ENCODE results near the gene OSBP.
"Not testable (repeated sequence)": the region's sequence is repeated elsewhere in the genome, so short reads cannot be mapped to it uniquely, and the experiment has no call there.

Gene OSBP, protein sequence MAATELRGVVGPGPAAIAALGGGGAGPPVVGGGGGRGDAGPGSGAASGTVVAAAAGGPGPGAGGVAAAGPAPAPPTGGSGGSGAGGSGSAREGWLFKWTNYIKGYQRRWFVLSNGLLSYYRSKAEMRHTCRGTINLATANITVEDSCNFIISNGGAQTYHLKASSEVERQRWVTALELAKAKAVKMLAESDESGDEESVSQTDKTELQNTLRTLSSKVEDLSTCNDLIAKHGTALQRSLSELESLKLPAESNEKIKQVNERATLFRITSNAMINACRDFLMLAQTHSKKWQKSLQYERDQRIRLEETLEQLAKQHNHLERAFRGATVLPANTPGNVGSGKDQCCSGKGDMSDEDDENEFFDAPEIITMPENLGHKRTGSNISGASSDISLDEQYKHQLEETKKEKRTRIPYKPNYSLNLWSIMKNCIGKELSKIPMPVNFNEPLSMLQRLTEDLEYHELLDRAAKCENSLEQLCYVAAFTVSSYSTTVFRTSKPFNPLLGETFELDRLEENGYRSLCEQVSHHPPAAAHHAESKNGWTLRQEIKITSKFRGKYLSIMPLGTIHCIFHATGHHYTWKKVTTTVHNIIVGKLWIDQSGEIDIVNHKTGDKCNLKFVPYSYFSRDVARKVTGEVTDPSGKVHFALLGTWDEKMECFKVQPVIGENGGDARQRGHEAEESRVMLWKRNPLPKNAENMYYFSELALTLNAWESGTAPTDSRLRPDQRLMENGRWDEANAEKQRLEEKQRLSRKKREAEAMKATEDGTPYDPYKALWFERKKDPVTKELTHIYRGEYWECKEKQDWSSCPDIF

DNA sequence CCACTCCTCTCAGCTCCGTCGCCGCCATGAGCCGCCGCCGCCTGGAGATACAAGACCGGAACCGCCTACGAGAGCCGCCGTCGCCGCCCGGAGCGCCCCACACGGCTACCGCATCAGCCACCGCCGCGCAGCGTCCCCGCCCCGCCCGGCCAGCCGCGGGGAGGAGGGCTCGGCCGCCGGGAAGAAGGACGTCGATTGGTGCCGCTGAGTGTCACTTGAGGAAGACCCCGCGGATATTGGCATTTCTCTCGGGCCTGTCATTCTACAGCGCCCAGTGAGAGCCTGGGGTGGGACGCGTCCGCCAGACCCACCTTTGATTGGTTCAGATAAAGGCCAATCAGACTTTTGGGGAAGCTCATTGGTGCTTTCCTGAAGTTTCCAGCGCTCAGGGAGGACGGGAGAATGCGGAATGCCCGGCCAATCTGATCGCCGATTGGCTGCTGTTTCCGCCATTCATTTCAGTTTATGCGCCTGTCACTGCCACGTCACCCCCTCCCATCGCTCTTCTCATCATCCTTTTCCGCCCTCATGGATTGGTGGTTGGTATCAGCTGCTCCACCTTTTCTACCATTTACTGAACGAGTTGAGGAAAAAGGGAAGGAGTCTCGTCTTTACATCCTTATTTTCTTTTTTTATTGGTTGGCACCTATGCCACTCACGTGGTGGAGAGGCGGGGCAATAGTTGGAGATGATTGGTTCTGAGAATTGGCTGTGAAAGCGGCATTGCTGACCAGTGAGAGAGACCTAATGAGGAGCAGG lies at the start of gene OSBP:
OSBP (minus strand) TSS at position 138 of the 759 bp plus-strand sequence; CDS start at position 28, 110 bp downstream.
- DNase-seq, result peak; percentile 99

DNA sequence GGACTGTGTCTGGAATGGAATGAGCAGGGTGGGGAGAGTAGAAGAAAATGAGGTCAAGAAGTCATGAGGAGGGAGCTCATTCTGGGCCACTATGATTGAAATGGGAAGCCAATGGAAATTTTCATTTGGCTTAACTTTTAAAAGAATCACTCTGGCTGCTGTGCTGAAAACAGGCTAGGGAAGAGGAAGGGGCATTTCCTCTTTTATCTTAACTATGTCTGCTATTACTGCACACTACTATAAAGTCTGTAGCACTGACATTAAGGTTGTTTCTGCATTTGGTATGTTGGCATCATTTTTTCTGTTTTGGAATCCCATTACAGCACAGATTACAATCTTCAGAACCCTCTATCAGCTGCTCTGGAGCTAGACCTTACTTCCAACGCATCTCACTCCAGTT lies 45.0 kb upstream of the OSBP start:
- DNase-seq, result no peak

DNA sequence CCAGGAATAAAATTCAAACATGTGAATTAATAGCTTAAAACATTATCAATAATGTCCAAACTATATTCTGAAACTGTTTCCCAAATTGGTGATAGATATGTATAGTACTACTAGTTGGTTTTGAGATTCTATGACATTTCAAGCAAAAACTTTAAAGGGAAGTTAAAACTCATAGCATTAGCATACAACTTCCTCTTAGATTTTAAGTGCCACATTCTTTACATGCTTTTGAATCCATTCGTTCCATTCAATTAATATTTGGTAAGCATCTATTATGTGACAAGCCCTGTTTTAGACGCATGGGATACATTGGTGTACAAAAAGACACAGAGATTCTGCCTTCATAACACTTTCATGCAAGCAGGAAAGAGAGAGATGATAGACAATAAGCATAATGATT lies 44.4 kb upstream of the OSBP start:
- DNase-seq, result no peak

DNA sequence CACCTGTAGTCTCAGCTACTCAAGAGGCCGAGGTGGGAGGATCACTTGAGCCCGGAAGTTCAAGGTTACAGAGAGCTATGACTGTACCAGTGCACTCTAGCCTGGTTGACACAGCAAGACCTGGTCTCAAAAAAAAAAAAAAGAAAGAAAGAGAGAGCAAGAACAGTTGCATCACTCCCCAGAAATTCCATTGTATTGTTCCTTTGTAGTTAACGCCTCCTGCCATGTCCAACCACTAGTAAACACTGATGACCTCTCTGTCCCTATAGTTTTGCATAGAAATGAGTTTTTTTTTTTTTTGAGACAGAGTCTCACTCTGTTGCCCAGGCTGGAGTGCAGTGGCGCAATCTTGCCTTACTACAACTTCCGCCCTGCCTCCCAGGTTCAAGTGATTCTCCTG lies 42.5 kb upstream of the OSBP start:
- DNase-seq, result no peak

DNA sequence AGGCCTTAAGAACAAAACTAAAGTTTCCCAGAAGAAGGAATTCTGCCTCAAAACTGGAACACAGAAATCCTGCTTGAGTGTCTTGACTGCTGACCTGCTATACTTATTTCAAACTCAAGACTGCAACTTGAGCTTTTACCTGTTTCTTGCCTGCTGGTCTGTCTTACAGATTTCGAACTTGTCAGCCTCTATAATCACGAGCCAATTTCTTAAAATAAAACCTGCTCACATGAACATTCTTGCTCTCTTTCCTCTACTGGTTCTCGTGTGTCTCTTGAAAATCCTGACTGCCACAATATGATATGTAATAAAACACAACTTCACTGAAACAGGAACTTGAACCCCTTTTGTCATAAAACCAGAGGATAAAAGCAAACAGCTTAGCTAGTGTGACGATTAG lies 39.3 kb upstream of the OSBP start:
- no peak for DNase-seq

DNA sequence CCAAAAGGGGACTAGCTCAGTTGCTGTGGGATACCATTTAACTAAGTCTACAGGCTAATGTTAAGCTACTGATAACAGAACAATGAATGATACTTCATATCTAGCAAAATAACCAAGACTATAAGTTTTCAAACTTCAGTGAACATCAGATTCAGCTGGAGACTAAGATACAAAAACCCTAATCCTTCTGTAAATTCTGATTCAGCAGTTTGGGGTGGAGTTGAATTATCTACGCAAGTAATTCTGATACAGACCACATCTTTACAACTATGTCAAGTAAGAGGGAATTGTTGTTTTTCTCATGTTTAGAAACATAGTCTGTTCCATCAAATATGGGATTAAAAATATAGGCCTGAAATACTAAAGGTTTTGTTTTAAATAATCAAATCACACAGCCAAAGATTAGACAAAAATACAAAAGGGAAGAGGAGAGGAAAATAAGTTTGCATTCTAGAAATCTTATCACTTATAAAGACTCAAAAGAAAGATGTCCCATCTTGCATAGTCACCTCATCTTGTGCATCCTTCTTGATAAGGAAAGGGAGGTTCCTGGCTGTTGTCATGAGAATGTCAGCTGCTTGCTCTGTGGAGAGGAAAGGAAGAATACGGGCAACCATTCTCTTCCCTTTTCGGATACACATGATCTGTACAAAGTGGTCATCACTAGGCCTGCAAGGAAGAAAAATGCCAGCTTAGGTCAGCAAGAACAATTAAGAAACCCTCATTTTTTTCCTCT lies 31.8 kb upstream of the OSBP start:
- DNase-seq, result no peak

DNA sequence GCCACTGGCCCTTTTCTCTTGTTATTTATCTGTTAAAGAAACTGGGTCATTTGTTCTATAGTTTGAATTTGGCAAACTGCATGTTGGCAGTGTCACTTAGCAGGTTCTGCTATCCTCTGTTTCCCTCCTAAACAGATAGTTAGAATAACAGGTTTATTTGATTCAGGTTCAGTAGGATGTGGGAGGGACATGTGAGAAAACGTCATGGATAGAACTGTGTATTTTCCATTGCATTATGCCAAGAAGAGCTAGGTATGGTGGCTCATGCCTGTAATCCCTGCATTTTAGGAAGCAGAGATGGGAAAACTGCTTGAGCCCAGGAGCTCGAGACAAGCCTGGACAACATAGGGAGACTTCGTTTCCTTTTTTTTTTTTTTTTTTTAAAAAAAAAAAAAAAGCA lies 29.0 kb upstream of the OSBP start:
- DNase-seq, result no peak

DNA sequence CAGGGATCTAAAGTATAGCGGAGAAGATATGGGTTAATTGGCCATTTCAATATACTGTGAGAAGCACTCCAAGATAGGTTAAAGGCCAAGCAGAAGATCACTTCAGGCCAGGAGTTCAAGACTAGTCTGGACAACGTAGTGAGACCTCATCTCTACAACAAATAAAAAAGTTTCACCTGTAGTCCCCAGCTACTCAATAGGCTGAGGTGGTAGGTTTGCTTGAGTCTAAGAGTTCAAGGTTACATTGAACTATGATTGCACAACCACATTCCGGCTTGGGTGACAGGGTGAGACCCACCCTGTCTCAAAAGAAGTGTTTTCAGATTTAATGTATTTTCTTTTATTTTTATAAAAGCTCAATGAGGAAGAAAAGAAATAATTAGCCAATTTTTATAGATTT lies 27.8 kb upstream of the OSBP start:
- DNase-seq, result no peak

DNA sequence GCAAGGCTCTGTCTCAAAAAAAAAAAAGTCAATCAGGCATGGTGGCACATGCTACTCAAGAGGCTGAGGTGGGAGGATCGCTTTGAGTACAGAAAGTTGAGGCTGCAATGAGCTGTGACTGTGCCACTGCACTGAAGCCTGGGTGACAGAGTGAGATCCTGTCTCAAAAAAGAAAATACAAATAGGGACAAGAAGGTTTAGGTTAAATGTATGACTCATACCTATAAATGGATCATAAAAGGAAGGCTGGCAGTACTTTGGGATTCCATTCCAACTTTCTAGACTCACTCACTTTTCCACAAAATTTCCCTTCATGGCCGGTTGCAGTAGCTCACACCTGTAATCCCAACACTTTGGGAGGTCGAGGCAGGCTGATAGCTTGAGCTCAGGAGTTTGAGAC lies 25.6 kb upstream of the OSBP start:
- DNase-seq, result no peak

DNA sequence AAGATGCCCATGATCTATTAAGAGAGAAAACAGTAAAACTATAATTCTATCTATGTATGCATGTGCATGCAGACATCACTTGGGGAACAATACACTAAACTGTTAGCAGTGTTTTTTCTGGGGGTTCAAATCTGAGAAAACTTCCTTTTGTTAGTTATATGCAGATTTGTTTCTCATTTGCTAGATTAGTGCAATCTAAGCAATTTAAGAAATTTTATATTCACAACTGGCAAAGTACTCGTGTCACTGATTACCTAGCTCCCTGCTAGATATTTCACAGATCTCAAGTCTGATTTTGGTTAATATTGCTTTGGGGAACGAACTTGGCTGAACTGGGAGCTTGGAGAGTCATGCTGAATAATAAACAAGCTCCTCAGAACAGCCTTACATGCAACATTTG lies 14.9 kb upstream of the OSBP start:
- no peak for DNase-seq

DNA sequence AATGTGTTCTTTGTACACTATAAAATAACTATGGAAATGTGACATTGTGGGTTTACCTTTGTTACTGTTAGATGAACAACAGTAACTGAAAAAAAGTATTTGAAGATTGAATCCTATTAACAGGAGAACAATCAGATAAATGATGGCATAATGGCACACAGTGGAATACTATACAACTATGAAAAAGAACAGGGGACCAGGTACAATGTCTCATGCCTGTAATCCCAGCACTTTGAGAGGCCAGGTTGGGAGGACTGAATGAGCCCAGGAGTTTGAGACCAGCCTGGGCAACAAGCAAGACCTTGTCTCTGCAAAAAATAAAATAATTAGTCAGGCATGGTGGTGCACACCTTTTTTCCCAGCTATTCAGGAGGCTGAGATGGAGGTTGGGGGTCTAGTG lies 14.4 kb upstream of the OSBP start:
- no peak for DNase-seq

DNA sequence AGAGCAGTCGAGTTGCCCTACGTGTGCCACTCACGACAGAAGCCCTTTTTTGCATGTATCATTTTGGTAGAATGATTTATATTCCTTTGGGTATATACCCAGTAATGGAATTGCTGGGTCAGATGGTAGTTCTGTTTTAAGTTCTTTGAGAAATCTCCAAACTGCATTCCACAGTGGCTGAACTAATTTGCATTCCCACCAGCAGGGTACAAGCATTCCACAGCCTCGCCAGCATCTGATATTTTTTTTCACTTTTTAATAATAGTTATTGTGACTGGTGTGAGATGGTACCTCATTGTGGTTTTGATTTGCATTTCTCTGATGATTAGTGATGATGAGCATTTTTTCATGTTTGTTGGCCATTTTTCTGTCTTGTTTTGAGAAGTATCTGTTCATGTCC lies 11.4 kb upstream of the OSBP start:
- not testable (repeated sequence) for DNase-seq

DNA sequence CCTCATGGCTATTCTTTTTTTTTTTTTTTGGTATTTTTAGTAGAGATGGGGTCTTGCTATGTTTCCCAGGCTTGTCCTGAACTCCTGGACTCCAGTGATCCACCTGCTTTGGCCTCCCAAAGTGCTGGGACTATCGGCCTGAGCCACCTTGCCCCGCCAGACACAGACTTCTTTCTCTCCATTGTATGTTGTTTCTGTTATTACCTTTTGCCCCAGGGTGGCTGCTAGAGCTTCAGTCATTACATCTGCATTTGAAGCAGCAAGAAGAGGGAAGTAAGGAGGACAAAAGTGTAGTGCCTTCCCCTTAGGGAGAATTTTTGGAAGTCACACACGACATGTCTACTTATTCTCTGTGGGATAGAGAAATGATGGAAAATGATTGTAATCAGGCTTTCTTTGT lies 10.1 kb upstream of the OSBP start:
- no peak for DNase-seq

DNA sequence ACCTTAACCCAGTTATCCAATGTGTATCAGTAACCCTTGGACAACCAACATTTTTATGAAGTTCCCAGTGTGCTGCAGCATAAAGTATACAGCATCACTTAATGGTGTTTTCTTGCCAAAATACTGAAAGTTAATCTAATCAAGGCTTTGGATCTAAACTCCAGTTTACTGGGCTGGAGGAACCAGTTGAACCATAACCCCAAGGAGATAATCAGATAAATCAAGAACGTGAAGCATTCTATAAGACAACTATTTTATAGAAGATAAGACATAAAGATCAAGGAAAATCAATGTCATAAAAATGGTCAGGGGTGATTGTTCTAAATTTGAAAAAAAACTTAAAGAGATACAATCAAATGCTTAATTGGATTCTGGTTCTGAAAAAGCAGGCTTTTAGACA lies 2.3 kb upstream of the OSBP start:
- no peak for DNase-seq

DNA sequence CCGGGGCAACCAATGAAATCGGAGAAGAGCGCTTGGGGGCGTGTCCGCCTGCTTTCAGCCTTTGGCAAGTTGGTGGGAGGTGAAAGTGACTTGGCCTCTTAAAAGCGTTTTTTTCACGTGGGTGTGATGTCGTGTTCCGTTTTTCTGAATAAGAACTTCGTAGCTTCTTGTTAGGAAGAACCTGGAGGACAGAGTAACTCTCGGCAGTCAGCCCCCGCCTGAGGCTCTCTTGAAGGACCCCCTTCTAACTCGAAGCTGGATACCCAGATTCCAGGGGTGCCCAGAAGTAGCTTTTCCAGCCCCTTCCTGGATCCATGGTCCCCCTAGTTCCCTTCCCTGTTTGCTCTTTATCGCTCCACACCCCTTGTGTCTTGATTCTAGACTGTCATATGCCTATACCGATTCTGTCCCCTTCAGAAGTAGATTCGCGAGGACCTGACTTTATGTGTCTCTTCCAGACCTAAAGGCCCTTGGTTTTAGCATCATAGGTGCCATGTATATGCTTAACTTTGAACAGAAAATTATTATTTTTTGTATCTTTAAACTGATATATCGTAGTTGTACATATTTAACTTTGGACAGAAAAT lies 915 bp upstream of the OSBP start:
- DNase-seq, result no peak

DNA sequence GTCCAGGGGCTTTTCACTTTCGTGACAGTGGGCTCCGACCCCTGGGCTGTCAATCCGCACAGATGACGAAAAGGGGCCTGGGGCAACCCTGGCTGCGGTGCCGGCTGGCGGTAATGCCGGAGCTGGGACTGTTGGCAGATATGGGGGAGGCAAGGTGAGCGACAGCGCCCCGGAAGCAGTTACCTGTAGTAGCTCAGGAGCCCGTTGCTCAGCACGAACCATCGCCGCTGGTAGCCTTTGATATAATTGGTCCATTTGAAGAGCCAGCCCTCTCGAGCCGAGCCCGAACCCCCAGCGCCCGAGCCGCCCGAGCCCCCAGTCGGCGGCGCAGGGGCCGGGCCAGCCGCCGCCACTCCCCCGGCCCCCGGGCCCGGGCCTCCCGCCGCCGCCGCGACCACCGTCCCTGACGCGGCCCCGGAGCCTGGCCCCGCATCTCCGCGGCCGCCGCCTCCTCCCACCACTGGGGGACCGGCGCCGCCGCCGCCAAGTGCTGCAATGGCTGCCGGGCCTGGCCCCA lies 396 bp downstream of the OSBP start:
- DNase-seq, result peak in 1 of 2 experiments; percentile 39

DNA sequence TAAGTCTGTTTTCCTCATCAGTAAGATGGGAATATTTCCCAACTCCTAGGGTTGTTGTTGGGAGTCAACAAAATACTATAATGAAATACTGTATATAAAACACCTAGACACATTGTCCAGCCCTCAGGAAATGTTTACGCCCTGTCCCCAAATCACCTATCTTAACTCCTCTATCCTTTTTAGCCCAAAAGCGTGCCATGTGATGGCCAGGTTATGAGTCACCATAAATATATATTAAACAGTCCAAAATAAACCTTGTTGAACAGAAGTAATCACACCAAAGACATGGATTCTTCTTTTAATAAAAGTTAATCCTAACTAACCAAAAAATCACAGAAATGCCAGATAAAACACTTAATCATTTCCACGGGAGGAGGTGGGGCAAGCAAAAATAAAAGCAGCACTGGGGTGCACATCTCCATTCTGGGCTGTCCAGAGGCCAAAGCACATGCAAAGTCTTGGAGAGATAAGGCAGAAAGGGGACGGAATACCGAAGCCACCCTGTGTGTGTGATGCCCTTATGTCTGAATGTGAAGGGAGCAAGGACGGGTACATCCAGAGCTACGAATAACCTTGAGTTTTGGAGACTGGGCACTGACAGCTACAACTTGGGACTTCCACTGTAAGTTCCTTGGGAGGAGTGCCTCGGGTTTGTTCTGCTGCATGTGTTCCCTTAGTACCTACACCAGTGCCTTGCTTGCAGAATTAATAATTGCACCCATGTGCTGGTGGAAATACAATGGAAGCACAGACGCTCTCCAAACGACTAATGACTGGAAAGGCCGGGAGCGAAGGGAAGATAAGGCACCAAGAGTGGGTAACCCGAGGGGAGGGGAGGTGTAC lies 1.1 kb downstream of the OSBP start:
- no peak for DNase-seq

DNA sequence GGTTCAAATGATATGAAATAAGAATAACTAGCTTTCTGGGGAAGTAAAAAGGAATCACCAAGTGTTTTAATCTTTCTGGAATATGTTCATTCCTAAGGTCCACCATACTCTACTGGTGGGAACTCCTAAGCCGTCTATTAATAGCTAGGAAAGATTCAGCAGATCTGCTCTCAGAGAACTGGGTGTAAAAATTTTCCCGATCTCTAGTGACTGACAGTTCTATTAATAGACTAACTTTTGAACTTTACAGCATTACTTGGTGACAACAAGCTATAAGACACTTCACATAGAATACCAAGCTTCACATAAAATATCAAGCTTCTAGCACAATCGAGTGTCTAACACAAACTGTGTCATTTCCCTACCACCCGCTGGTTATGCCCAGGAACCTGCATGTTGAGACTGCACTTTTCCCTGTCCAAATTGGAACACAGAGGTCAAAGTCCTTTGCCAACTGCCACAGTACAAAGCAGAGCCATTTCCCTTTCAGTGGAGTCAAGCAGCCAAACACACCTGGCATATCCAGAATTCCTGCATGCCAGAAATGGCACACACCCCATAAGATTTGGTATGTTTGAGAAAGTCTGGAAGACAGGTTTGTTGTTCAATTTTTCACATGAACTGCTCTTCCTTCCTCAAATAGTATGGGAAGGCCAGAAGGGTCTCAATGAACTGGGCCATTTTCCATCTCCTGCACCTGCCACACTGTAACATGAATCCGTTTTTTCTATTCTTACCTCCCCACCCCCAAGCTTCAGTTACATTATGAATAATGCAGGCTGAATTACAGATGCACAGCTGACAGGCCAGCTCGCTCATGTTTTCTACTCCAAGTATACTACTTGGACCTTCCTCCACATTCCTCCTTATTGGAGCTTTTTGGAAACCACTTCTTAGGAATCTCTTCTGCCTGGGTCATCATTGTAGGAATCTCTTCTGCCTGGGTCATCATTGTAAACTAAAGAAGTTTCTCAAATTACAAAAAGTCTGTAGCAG lies 3.7 kb downstream of the OSBP start:
- peak in 1 of 2 experiments; percentile 62 for DNase-seq

DNA sequence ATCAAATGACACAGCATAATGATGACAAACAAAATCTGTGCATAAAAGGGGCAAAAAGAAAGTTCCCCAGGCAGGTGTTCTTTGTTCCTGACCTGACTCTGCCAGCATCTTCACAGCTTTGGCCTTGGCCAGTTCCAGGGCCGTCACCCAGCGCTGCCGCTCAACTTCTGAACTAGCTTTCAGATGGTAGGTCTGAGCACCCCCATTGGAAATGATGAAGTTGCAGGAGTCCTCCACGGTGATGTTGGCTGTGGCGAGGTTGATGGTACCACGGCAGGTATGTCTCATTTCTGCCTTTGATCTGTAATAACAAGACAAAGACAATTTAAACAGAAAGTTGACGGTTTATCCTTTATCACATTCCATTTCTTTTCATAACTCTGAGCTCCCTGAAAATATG lies 5.3 kb downstream of the OSBP start:
- no peak for DNase-seq
